Measurements from ENCODE around the gene LTB4R2. TPM values are rescaled to one million over a fixed set of nuclear protein-coding genes. Genes with fewer than 3 reads are reported as not detected.
A peak's percentile ranks its signal among the peaks of the same experiment; 100 is the strongest.

The LTB4R2 gene
- total RNA-seq, 2 experiments from 2014 or later: 9.6 to 12.0 TPM

DNA sequence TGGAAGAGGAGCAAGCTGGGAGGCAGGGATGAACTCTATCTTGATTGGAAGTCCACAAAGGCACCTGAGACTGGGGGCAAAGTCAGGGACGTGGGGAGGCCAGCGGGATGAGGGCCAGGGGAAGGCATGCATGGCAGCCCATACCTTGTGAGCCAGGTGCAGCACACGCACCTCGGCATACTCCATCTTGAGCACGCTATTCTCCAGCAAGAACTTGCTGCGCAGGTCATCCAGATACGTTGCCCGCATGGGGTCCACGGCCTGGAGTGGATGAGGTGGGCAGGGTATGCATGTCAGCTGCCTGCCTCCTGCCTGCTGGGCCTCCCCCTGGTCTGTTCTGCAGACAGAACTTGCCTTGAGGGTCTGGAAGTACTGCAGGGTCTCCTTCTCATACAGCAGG is 42.4 kb upstream of the LTB4R2 start:
- H3K27ac Mint-ChIP-seq: no peak overlapping the region
- ATAC-seq (no peak), DNase-seq (no peak)
- H3K9me3 Mint-ChIP-seq: no peaks in the 10 kb centered on the region
- peaks cover 17% of the 10 kb centered on the region for H3K4me1 Mint-ChIP-seq (ENCODE audit: low read depth)
- CTCF ChIA-PET: interaction anchor here (2.7 to 5.4 kb wide), 3 partner anchors 25 to 41 kb away, joined by 8 to 66 read pairs (median 46); partner anchors contain the start of genes CIDEB, DHRS1, NOP9 and TINF2
- H3K36me3 Mint-ChIP-seq (ENCODE audit: low read depth): peaks cover 17% of the 10 kb centered on the region
- POLR2A ChIA-PET: interaction anchor here (1.1 to 1.4 kb wide), 3 partner anchors 16 to 54 kb away, joined by 3 read pairs; partner anchors contain the start of gene CHMP4A
- no peaks in the 10 kb centered on the region for H3K27me3 Mint-ChIP-seq
- intact Hi-C loops (cut with micrococcal nuclease): no loop called here
- TF ChIP-seq, protein P1, sequence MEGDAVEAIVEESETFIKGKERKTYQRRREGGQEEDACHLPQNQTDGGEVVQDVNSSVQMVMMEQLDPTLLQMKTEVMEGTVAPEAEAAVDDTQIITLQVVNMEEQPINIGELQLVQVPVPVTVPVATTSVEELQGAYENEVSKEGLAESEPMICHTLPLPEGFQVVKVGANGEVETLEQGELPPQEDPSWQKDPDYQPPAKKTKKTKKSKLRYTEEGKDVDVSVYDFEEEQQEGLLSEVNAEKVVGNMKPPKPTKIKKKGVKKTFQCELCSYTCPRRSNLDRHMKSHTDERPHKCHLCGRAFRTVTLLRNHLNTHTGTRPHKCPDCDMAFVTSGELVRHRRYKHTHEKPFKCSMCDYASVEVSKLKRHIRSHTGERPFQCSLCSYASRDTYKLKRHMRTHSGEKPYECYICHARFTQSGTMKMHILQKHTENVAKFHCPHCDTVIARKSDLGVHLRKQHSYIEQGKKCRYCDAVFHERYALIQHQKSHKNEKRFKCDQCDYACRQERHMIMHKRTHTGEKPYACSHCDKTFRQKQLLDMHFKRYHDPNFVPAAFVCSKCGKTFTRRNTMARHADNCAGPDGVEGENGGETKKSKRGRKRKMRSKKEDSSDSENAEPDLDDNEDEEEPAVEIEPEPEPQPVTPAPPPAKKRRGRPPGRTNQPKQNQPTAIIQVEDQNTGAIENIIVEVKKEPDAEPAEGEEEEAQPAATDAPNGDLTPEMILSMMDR (IDR thresholded peaks at IDR 0.05): no peak
- H3K4me3 Mint-ChIP-seq: no peak overlapping the region

DNA sequence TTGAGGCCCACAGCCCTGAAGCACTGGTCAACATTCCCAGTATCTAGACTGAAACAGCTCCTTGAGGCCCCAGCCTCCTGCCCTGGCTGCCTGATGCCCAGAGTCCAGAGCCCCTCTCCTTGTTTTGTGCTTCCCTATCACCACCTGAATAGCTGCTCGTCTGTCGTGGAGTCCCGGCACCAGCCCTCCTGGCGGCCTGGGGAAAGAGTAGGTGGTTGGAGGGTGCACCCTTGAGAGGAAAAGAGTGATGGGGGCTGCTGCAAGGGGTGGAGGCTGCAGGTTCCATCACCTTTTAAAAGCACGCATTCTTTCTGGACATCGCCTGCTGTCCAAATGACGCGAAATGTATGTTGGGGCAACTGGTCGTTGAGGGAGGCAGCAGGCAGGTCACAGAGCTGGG is 41.7 kb upstream of the LTB4R2 start:
- POLR2A ChIA-PET: interaction anchor here (1.3 to 4.7 kb wide), 3 partner anchors 12 to 55 kb away, joined by 3 to 21 read pairs (median 3); partner anchors contain the start of gene CHMP4A
- Mint-ChIP-seq H3K27me3 (no peaks in the 10 kb centered on the region), H3K4me1 (ENCODE audit: low read depth) (peaks cover 24% of the 10 kb centered on the region), H3K36me3 (ENCODE audit: low read depth) (peaks cover 21% of the 10 kb centered on the region), H3K9me3 (no peaks in the 10 kb centered on the region), H3K4me3 (no peak overlapping the region), H3K27ac (no peak overlapping the region)
- DNase-seq (no peak), ATAC-seq (no peak)
- intact Hi-C loops (cut with micrococcal nuclease): no loop called here
- TF ChIP-seq, protein P1 (IDR thresholded peaks at IDR 0.05): no peak
- CTCF ChIA-PET: interaction anchor here (5.4 kb wide), 2 partner anchors 26 to 30 kb away, joined by 46 to 66 read pairs; partner anchors contain the start of genes DHRS1, NOP9 and TINF2

DNA sequence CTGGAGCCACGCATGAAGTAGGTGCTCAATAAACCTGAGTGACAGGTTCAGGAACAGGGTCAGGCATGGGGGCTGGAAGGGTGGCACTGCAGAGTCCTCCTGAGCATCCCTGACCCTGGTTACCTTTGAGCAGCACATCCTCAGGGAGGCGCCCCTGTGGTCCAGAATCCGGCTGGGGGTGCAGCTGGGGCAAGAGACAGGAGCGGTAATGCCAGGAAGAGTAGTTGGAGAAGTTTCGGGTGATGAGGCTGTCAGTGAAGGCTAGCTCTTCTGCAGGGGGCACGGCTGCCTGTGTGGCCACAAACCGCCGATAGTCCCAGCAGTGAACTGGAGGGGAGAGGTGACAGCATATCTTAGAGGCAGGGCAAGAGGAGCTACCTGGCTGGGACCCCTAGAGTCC is 40.6 kb upstream of the LTB4R2 start:
- Mint-ChIP-seq H3K36me3 (ENCODE audit: low read depth) (peaks cover 21% of the 10 kb centered on the region), H3K4me1 (ENCODE audit: low read depth) (peaks cover 36% of the 10 kb centered on the region), H3K27me3 (no peaks in the 10 kb centered on the region), H3K4me3 (no peak overlapping the region), H3K9me3 (no peaks in the 10 kb centered on the region), H3K27ac (no peak overlapping the region)
- intact Hi-C loops (cut with micrococcal nuclease): no loop called here
- TF ChIP-seq, protein P1 (IDR thresholded peaks at IDR 0.05): no peak
- DNase-seq: no peak
- no peak for ATAC-seq
- CTCF ChIA-PET: interaction anchor here (1.7 to 5.4 kb wide), 6 partner anchors 11 to 38 kb away, joined by 7 to 66 read pairs (median 31); partner anchors contain the start of genes CIDEB, DHRS1, NOP9 and TINF2
- POLR2A ChIA-PET: interaction anchor here (0.7 to 4.7 kb wide), 7 partner anchors 8 to 42 kb away, joined by 3 to 21 read pairs (median 5); partner anchors contain the start of genes LTB4R and TINF2

DNA sequence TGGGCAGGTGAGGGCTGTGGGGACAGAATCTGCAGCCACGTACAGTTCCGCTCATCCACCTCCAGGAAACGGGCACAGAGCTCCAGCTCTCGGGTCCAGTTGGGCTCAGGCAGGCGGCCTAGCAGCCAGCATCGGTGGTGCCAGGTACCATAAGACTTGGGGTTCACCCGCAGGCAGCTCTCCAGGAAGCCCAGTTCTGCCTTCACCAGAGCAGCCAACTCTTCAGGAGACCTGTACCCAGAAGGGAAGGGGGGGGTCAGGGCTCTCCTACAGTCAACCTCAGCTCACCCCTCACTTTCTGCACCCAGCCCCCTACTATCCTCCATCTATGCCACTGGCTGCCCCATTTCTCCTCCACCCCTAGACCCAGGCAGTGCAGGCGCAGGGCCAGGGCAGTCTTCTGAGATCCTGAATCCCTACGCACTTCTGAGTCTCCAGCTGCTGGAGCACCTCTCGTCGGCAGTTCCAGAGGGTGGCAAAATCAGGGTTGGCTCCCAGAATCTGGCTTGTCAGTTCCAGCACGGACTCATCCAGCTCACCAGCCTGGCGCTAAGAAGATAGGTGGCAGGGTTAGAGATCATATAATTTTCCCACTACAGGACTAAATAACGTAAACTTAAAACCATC is 39.9 kb upstream of the LTB4R2 start:
- H3K9me3 Mint-ChIP-seq: no peaks in the 10 kb centered on the region
- no peaks in the 10 kb centered on the region for H3K27me3 Mint-ChIP-seq
- DNase-seq (no peak), ATAC-seq (no peak)
- peaks cover 37% of the 10 kb centered on the region for H3K4me1 Mint-ChIP-seq (ENCODE audit: low read depth)
- H3K36me3 Mint-ChIP-seq (ENCODE audit: low read depth): peaks cover 21% of the 10 kb centered on the region
- ChIA-PET CTCF (interaction anchor here (1.1 to 5.4 kb wide), 10 partner anchors 10 to 38 kb away, joined by 3 to 66 read pairs (median 10); partner anchors contain the start of genes CIDEB, DHRS1, NOP9 and TINF2), POLR2A (interaction anchor here (0.7 to 4.7 kb wide), 17 partner anchors 8 to 123 kb away, joined by 3 to 21 read pairs (median 4); partner anchors contain the start of genes LTB4R, PSME2, RNF31 and TINF2)
- TF ChIP-seq, protein P1 (IDR thresholded peaks at IDR 0.05): no peak
- H3K4me3 Mint-ChIP-seq: peak overlapping the region; percentile 82
- intact Hi-C loops (cut with micrococcal nuclease): loop anchor here (2.0 kb wide), 1 partner anchor 23 kb away; no protein-coding TSS in a partner anchor
- no peak overlapping the region for H3K27ac Mint-ChIP-seq

All from activated CD8-positive, alpha-beta T cell treated with anti-CD3 and anti-CD28 coated beads for 36 hours (primary cell).